HG03571 (cell line): Measurements from ENCODE around the gene MPI.
A peak's percentile ranks its signal among the peaks of the same experiment; 100 is the strongest.
"Not testable (repeated sequence)": the region's sequence is repeated elsewhere in the genome, so short reads cannot be mapped to it uniquely, and the experiment has no call there.

ENCODE experiments used
- ATAC-seq: cut with Tn5 transposase; IDR thresholded peaks from one replicate; pipeline ENCODE4 v1.9.1; 2021; ENCODE audit not compliant: unreplicated experiment

Gene MPI

GRCh38 chr15:74863239-74864056, 26.4 kb upstream of the MPI start:
- no peak for ATAC-seq

GRCh38 chr15:74864296-74864695, 25.5 kb upstream of the MPI start:
- ATAC-seq: no peak

GRCh38 chr15:74865316-74865715, 24.5 kb upstream of the MPI start:
- no peak for ATAC-seq

GRCh38 chr15:74866090-74866489, 23.8 kb upstream of the MPI start:
- no peak for ATAC-seq

- no peak for ATAC-seq
Measured at GRCh38 chr15:74867466-74868038, 22.3 kb upstream of the MPI start.

- no peak for ATAC-seq
Measured at GRCh38 chr15:74868059-74868458, 21.8 kb upstream of the MPI start.

GRCh38 chr15:74869372-74869725, 20.5 kb upstream of the MPI start:
- no peak for ATAC-seq

- ATAC-seq: peak; percentile 42
Measured at GRCh38 chr15:74869726-74870407, 20.0 kb upstream of the MPI start.

GRCh38 chr15:74870436-74871215, 19.2 kb upstream of the MPI start:
- ATAC-seq: no peak

GRCh38 chr15:74872702-74873035, 17.2 kb upstream of the MPI start:
- ATAC-seq: no peak

- peak; percentile 80 for ATAC-seq
Measured at GRCh38 chr15:74873036-74873755, 16.6 kb upstream of the MPI start, which contains the start of gene SCAMP2. Gene SCAMP2, minus strand, starts transcription at chr15:74873365. Its CDS starts 110 bp downstream, at chr15:74873255.

- ATAC-seq: no peak
Measured at GRCh38 chr15:74873756-74874424, 16.0 kb upstream of the MPI start.

- ATAC-seq: no peak
Measured at GRCh38 chr15:74878273-74878672, 11.6 kb upstream of the MPI start.

GRCh38 chr15:74882528-74882927, 7.3 kb upstream of the MPI start:
- no peak for ATAC-seq

GRCh38 chr15:74884428-74885223, 5.2 kb upstream of the MPI start:
- no peak for ATAC-seq

- ATAC-seq: no peak
Measured at GRCh38 chr15:74885461-74885860, 4.4 kb upstream of the MPI start.

GRCh38 chr15:74887537-74888193, 2.2 kb upstream of the MPI start:
- not testable (repeated sequence) for ATAC-seq

- no peak for ATAC-seq
Measured at GRCh38 chr15:74888716-74889115, 1.1 kb upstream of the MPI start.

- no peak for ATAC-seq
Measured at GRCh38 chr15:74889390-74889882, 406 bp upstream of the MPI start.
